ENCODE measurements around the gene GPC5. TPM values are rescaled to one million over a fixed set of nuclear protein-coding genes. Genes with fewer than 3 reads are reported as not detected.

Gene GPC5
- total and polyA plus RNA-seq, 4 donors: 0.51 to 22.4 (median 2.0) TPM

DNA sequence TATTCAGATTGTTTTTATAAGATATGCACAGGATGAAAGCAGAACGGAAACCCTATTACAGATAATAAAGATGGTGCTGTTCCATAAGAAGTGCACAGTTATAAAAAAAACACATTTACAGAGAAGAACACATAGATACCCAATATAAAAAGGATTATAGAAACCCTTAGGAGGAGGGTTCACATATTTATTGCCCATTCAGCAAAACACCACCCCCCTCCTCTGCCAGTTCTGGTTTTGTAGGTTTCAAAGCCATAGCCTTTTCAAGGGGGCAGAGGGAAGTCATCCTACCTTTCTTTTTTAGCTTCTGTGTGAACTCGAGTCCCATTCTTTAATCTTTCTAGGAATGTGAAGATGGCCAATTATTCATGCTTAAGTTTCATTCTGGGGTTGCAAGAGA is 511.2 kb downstream of the GPC5 start:
- Histone ChIP-seq H3K27me3 (ENCODE audit: control insufficient read depth in 4 of 4, insufficient read depth in 4 of 4, low read length in 3 of 4) (no peaks in the 10 kb centered on the region), H3K27ac (ENCODE audit: low read depth in 1 of 2, low read length in 2 of 2) (no peak overlapping the region), H3K36me3 (ENCODE audit: control insufficient read depth in 4 of 4, insufficient read depth in 3 of 4, low read depth in 1 of 4, low read length in 3 of 4) (no peaks in the 10 kb centered on the region), H3K9ac (ENCODE audit: low read depth in 1 of 2, low read length in 2 of 2) (no peak overlapping the region), H3K4me3 (ENCODE audit: low read depth in 1 of 3, low read length in 3 of 3) (no peak overlapping the region), H3K9me3 (ENCODE audit: control insufficient read depth in 4 of 4, low read length in 3 of 4) (no peaks in the 10 kb centered on the region), H3K4me1 (ENCODE audit: control insufficient read depth in 4 of 4, insufficient read depth in 4 of 4, low read length in 3 of 4) (no peaks in the 10 kb centered on the region)
- no peak for DNase-seq (ENCODE audit: low spot score)
- TF ChIP-seq, protein P1, sequence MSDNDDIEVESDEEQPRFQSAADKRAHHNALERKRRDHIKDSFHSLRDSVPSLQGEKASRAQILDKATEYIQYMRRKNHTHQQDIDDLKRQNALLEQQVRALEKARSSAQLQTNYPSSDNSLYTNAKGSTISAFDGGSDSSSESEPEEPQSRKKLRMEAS (IDR thresholded peaks at IDR 0.05): no peak
- no peak for TF ChIP-seq FOXA1 (IDR thresholded peaks at IDR 0.05)
- TF ChIP-seq, protein P2, sequence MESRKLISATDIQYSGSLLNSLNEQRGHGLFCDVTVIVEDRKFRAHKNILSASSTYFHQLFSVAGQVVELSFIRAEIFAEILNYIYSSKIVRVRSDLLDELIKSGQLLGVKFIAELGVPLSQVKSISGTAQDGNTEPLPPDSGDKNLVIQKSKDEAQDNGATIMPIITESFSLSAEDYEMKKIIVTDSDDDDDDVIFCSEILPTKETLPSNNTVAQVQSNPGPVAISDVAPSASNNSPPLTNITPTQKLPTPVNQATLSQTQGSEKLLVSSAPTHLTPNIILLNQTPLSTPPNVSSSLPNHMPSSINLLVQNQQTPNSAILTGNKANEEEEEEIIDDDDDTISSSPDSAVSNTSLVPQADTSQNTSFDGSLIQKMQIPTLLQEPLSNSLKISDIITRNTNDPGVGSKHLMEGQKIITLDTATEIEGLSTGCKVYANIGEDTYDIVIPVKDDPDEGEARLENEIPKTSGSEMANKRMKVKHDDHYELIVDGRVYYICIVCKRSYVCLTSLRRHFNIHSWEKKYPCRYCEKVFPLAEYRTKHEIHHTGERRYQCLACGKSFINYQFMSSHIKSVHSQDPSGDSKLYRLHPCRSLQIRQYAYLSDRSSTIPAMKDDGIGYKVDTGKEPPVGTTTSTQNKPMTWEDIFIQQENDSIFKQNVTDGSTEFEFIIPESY (IDR thresholded peaks at IDR 0.05): no peak
- WGBS: 88% methylated on average over 2 of the region's 2 CpGs

DNA sequence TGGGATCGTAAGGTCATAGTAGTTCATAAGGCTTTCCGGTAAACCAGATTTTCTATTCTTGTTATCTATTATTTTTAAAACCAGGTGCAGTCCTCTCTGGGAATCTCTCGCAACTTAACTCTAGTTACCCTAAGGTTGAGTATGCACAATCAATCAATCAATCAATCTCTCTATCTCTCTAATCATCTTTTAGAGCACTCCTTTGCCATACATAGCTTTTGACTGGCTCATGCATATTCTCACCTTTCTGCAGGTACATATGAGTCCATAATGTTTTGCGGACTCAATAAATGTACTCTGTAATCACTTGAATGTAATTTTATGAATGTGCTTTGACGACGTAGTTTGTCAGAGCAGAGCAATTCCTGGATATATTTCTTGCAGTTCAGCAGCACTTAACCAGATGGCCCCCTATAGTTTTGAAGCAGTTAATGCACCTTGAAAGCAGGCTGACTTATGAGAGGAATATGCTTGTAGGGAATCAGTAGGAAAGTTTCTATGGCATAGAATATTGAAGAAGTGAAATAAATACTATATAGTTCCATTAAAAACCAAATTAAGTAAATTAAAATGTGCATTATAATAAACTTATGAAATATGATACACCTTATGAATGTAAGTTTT is 524.7 kb downstream of the GPC5 start:
- Histone ChIP-seq H3K36me3 (ENCODE audit: control insufficient read depth in 4 of 4, insufficient read depth in 3 of 4, low read depth in 1 of 4, low read length in 3 of 4) (no peaks in the 10 kb centered on the region), H3K27ac (ENCODE audit: low read depth in 1 of 2, low read length in 2 of 2) (no peak overlapping the region), H3K4me1 (ENCODE audit: control insufficient read depth in 4 of 4, insufficient read depth in 4 of 4, low read length in 3 of 4) (no peaks in the 10 kb centered on the region), H3K9ac (ENCODE audit: low read depth in 1 of 2, low read length in 2 of 2) (no peak overlapping the region), H3K27me3 (ENCODE audit: control insufficient read depth in 4 of 4, insufficient read depth in 4 of 4, low read length in 3 of 4) (no peaks in the 10 kb centered on the region), H3K4me3 (ENCODE audit: low read depth in 1 of 3, low read length in 3 of 3) (no peak overlapping the region), H3K9me3 (ENCODE audit: control insufficient read depth in 4 of 4, low read length in 3 of 4) (no peaks in the 10 kb centered on the region)
- DNase-seq (ENCODE audit: low spot score): no peak
- 86% methylated on average over 6 of the region's 6 CpGs for WGBS
- TF ChIP-seq SP1 (IDR thresholded peaks at IDR 0.05) (no peak), RAD21 (IDR thresholded peaks at IDR 0.05) (no peak), HNF4A (conservative IDR thresholded peaks at IDR 0.05) (no peak), RXRA (IDR thresholded peaks at IDR 0.05) (no peak), FOXA1 (IDR thresholded peaks at IDR 0.05) (no peak), JUND (IDR thresholded peaks at IDR 0.05) (no peak), EGR1 (IDR thresholded peaks at IDR 0.05; ENCODE audit: low read depth in 2 of 2) (no peak), YY1 (IDR thresholded peaks at IDR 0.05) (no peak), HNF4G (IDR thresholded peaks at IDR 0.05) (no peak), TAF1 (conservative IDR thresholded peaks at IDR 0.05) (no peak)
- TF ChIP-seq, protein P3, sequence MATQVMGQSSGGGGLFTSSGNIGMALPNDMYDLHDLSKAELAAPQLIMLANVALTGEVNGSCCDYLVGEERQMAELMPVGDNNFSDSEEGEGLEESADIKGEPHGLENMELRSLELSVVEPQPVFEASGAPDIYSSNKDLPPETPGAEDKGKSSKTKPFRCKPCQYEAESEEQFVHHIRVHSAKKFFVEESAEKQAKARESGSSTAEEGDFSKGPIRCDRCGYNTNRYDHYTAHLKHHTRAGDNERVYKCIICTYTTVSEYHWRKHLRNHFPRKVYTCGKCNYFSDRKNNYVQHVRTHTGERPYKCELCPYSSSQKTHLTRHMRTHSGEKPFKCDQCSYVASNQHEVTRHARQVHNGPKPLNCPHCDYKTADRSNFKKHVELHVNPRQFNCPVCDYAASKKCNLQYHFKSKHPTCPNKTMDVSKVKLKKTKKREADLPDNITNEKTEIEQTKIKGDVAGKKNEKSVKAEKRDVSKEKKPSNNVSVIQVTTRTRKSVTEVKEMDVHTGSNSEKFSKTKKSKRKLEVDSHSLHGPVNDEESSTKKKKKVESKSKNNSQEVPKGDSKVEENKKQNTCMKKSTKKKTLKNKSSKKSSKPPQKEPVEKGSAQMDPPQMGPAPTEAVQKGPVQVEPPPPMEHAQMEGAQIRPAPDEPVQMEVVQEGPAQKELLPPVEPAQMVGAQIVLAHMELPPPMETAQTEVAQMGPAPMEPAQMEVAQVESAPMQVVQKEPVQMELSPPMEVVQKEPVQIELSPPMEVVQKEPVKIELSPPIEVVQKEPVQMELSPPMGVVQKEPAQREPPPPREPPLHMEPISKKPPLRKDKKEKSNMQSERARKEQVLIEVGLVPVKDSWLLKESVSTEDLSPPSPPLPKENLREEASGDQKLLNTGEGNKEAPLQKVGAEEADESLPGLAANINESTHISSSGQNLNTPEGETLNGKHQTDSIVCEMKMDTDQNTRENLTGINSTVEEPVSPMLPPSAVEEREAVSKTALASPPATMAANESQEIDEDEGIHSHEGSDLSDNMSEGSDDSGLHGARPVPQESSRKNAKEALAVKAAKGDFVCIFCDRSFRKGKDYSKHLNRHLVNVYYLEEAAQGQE (IDR thresholded peaks at IDR 0.05): no peak
- TF ChIP-seq, protein P4, sequence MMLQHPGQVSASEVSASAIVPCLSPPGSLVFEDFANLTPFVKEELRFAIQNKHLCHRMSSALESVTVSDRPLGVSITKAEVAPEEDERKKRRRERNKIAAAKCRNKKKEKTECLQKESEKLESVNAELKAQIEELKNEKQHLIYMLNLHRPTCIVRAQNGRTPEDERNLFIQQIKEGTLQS (IDR thresholded peaks at IDR 0.05): no peak
- TF ChIP-seq, protein P1 (IDR thresholded peaks at IDR 0.05): no peak
- TF ChIP-seq, protein P5, sequence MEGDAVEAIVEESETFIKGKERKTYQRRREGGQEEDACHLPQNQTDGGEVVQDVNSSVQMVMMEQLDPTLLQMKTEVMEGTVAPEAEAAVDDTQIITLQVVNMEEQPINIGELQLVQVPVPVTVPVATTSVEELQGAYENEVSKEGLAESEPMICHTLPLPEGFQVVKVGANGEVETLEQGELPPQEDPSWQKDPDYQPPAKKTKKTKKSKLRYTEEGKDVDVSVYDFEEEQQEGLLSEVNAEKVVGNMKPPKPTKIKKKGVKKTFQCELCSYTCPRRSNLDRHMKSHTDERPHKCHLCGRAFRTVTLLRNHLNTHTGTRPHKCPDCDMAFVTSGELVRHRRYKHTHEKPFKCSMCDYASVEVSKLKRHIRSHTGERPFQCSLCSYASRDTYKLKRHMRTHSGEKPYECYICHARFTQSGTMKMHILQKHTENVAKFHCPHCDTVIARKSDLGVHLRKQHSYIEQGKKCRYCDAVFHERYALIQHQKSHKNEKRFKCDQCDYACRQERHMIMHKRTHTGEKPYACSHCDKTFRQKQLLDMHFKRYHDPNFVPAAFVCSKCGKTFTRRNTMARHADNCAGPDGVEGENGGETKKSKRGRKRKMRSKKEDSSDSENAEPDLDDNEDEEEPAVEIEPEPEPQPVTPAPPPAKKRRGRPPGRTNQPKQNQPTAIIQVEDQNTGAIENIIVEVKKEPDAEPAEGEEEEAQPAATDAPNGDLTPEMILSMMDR (IDR thresholded peaks at IDR 0.05; ENCODE audit: low read depth, low read length, missing input control): no peak
- TF ChIP-seq, protein P2 (IDR thresholded peaks at IDR 0.05): no peak
